ENCODE measurements around the gene EDN1.
A peak's percentile ranks its signal among the peaks of the same experiment; 100 is the strongest.

Gene EDN1

DNA sequence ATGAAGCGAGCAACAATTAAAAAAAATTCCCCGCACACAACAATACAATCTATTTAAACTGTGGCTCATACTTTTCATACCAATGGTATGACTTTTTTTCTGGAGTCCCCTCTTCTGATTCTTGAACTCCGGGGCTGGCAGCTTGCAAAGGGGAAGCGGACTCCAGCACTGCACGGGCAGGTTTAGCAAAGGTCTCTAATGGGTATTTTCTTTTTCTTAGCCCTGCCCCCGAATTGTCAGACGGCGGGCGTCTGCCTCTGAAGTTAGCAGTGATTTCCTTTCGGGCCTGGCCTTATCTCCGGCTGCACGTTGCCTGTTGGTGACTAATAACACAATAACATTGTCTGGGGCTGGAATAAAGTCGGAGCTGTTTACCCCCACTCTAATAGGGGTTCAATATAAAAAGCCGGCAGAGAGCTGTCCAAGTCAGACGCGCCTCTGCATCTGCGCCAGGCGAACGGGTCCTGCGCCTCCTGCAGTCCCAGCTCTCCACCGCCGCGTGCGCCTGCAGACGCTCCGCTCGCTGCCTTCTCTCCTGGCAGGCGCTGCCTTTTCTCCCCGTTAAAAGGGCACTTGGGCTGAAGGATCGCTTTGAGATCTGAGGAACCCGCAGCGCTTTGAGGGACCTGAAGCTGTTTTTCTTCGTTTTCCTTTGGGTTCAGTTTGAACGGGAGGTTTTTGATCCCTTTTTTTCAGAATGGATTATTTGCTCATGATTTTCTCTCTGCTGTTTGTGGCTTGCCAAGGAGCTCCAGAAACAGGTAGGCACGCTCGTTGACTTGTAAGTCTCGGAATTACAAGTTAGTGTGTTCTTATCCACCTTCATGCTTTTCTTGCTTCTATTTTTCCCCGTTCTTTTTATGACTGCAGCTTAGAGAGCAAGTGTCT, at the start of gene EDN1:
Gene EDN1, plus strand, starts transcription at position 429 of the 888 bp plus-strand sequence. Its CDS starts 269 bp downstream, at position 698.
- peak; percentile 56 for DNase-seq (ENCODE audit: low spot score)

DNA sequence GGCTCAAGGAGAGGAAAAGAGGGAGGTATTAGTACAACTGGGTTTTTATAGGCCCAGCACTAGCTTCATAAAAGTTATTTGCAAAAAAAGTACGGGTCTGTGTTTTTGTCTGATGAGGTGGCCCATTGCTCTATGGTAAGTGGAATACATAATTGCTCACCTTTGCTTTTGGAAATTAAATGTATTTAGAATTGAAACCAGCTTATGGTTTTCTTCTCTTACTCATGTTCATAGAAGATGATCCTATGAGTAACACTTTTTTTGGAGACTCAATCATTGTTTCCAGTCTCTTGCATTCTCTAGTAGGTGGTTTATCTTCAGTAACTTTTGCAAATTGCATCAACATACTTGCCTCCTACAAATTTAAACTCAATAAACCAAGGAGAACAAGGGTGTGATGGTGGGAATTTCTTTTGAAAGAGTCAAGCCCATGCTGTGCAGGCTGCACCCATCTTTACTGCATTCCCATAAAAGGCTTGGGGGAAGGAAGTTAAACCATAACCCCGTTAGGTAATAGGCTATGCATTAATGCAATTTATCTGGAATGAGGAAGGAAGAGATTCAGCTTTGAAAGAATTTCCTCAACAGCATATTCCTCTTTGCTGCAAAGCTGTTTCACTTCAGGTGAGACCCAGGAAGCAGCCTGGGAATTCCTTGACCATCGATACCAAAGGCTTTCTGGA, 48.5 kb upstream of the EDN1 start:
- DNase-seq (ENCODE audit: low spot score), result no peak

DNA sequence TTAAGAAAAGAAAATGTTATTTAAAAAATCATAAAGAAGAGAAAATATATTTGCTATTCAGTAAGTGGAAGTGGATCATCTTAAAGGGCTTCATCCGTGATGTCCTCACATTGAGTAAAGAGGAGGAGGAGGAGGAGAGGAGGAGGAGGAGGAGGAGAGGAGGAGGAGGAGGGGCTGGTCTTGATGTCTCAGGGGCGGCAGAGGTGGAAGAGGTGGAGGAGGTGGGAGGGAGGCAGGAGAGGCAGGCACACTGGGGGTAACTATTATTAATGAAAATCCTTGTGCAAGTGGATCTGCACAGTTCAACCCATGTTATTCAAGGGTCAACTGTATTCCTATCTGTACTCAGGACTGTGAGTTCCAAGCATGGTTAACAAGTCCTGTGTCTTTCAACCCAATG, 47.0 kb upstream of the EDN1 start:
- no peak for DNase-seq (ENCODE audit: low spot score)

DNA sequence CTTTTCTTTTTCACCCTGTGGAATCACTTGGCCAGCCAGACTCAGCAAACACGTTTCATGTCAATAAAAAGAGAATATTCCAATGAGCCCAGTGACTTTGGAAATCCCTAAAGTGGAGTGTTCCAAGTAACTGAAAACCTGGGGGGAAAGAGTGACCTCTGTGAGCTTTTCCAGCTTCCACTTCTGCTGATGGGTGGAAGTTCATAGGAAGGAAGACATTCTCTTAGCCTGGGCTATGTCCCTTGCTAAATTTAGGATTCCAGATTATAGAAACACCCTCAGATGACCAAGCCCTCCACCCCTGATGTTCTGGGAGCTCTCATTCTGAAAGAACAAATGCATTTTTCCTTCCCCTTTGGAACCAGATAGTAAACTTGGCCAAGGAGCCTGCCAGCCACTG, 44.8 kb upstream of the EDN1 start:
- DNase-seq (ENCODE audit: low spot score), result no peak

DNA sequence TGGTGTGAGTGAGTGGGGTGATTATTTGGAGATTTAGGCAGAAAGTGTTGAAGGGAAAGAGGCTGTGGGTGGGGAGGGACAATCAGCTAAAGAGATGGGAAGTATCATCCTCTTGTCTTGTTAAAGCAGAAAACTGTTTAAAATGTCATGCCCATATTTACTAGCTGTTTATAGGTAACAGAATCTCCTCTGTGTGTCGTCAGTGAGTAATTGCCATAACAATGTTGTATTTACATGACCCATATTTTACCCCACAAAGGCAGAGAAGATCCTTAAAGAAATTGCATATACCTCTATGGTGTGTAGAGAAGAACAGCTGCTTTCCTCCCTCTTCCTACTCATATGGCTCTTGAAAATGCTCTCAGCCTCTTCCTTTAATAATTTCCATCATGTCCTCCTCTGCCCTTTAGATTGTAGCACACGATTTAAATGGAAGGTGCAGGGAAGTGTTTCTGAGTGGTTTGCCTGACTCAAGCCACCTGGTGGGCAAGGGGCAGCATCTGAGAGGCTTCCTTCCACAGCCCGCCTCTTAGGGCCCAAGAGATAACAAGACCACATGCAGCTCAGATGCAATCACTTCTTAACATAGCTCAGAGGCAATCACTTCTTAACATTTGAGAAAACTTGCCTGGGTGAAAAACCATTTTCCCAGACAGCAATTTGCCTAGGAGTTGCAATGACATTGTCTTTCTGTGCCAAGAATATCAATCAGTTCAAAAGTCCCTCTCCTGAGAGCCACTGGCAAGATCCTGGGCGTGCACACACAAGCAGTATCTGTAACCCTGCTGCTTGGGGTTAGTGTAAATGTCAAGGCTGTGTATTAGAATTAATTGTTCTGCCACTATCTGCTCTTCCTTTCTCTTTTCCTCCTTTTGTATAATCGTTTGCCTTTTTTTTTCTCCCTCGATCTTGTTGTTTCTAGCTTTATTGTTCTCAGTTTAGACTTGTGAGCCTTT, 44.1 kb upstream of the EDN1 start:
- no peak for DNase-seq (ENCODE audit: low spot score)

DNA sequence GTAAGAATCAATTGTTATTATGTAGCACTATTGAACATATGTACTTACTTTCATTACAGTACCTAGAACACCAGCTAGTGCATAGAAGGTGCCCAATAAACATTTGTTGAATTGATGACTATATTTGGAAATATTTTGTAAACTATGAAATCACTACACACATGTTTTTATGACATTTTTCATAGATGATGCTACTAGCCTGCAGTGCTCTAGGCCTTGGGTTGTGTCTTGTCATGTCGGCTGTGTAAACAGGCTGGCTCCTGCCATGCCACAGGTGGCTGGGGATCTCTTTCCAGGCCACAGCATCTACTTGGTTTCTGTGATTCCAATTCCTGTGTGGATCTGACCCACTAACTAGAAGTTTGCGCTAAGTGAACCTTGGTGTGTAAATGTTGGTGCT, 43.3 kb upstream of the EDN1 start:
- DNase-seq (ENCODE audit: low spot score), result no peak

DNA sequence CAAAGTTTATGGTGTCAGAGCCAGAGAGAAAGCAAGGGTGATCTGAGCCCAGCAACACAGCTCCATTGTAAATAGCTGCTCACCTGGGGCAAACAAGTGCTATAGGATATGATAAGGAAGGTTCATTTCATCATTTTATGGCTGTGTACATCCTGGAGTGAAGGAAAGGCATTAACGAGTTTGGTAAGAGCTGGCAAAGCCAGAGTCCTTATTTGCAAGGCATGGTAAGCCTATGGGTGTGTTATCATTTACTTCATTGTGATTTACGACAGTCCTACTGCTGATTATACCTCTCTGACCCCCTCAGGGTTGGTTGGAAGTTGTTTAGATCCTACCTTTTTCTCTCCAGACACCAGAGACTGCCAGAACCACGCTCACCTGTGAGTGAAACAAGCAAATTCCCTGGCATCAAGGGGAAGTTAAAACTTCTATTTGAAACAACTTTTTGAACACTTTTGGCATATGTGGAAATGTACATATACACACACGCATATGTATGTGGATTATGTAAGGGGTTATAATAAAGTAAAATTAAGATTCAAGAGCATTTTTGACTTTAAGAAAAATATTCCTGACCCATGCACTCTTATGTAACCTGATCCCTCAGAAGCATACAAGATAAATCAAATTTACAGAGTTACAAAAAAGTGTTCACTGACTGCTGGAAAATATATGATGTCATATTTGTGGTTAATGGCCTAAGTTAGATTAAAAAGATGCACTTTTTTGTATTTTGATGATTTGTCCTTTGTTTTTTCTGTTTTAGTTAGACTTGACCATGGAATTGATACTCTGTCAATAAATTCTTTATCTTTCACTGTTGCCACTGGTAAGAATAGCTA, 40.4 kb upstream of the EDN1 start:
- no peak for DNase-seq (ENCODE audit: low spot score)

DNA sequence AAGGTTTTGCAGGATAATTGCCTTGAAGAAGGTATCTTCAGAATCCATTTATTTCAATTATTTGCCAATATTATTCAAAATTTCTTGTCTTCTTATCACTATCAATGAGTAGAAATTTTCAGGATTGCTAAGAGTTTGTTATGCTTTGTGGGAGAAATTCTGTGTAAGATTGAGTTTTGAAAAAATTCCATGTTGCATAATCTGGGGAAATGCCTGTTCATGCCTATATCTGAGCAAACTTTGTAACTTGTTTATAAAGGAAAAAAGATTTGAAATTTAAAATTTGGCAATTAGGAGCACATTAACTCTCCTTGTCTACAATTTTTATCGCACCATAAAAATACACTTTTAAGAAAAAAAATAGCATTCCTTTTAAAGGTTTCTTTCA, 39.8 kb upstream of the EDN1 start:
- DNase-seq (ENCODE audit: low spot score), result no peak

DNA sequence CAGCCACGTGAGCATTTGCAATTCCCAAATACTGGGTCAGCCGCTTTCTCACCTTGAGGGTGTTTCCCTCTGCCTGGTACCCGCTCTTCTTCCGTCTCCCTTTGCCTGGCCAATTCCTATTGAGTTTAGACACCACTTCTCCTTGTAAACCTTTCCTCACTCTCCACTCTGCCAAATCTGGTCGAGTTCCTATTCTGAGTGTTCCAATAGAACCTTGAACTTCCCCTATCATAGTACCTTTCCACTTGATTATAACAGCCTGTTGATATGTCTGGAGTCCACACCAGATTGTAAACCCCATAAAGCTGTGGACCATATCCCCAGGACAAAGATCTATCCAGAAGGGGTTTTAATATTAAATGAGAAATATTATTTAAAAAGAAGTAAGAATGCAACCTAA, 36.0 kb upstream of the EDN1 start:
- no peak for DNase-seq (ENCODE audit: low spot score)

DNA sequence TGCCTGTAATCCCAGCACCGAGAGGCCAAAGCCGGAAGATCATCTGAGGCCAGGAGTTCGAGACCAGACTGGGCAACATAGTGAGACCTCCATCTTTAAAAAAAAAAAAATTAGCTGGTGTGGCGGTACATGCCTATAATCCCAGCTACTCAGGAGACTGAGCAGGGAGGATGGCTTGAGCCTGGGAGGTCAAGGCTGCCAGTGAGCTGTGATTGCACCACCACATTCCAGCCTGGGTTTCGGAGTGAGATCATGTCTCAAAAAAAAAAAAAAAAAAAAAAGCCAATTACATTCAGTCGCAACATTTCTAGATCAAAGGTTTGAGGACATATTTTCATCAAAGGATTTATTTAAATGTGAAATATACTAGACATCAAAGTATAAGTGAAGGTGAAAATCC, 32.0 kb upstream of the EDN1 start:
- DNase-seq (ENCODE audit: low spot score), result no peak

DNA sequence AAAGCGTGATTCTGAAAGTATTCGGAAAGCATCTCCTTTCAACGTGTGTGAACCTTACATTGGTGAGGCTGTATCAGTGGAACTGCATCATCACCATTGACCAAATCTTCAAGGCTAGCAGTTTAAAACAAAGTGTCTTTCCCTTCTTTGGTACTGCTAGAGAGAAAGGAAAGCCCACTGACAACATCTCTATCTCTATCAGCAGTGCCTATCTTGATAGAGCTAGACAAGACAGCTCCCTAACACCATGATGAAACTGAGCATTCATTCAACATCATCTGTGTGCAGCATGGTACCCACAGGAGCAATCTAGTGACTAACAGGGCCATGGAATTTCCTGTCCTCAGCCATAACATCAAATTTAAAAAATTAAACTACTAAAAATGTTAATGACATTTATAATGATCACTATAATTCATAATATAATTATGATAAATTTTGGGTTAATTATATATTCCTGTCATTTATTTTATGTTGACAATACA, 31.5 kb upstream of the EDN1 start:
- no peak for DNase-seq (ENCODE audit: low spot score)

DNA sequence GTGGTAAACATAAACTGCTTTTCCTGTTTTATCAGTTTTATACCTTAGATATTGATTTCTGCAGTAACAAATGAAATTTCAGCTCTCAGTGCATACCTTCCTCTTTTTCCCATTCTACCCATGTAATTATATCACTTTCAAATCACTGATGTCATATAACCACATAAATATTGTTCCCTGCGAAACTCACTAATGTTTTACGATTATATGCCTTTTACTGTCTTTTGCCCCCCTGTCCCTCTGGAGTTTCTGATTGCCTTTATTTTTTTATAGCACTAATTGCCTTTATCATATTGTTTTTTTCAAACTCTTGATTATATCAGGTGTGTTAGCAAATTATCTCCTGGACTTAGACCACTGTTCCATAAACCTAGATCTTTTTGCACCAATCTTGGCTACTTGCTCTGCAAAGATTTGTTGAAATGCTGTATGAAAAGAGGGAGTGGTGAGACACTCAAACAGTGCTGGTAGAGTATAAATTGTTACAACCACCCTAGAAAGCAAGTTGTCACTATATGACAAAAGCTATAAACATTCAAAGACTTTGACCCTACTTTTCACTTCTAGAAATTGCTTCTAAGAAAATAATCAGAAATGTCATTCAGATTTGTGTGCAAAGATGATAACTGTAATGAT, 29.6 kb upstream of the EDN1 start:
- no peak for DNase-seq (ENCODE audit: low spot score)

DNA sequence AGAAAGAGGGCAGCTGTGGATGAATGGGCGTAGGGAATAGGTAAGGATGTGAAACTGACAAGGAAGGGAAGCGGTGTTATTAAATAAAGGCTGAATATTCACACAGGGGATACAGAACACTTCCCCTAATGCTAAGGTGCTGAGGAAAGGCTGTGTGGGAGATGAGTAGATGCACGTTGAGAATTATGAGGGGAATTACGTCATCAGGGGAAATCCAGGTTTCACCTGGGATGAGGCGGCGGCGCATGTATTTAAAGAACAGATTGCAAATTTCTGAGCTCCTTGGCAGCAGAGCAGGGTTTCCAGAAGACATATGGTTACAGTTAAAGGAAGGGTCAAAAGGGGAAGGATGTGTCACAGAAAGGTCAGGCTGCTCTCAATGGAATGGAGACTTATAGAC, 28.7 kb upstream of the EDN1 start:
- DNase-seq (ENCODE audit: low spot score), result no peak

DNA sequence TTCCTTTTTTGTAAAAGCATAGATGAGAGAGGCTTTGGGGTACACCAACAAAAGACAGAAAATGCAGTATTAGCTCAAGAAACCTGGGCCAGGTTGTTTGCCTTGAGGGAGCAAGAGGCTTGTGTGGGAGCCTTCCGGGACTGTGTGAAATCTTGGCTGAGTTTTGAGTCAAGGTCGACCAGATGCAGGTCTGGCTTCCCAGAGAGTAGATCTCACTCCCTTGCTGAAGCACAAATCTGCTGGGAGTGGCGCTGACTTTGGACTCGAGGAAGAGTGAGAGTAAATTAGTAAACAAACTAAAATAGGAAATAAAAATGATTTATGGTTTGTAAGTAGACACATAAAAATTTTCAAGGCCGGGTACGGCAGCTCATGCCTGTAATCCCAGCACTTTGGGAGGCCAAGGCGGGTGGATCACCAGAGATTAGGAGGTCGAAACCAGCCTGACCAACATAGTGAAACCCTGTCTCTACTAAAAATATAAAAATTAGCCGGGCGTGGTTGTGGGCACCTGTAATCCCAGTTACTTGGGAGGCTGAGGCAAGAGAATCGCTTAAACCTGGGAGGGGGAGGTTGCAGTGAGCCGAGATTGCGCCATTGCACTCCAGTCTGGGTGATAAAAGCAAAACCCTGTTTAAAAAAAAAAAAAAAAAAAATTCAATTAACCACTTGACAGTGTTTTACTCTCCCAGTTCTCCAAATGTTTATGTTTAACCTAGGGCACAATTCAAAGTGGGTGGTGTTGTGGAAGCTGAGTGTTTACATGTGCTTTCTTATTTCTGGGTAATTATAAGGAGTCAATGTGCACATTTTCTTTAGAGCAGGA, 27.7 kb upstream of the EDN1 start:
- no peak for DNase-seq (ENCODE audit: low spot score)

DNA sequence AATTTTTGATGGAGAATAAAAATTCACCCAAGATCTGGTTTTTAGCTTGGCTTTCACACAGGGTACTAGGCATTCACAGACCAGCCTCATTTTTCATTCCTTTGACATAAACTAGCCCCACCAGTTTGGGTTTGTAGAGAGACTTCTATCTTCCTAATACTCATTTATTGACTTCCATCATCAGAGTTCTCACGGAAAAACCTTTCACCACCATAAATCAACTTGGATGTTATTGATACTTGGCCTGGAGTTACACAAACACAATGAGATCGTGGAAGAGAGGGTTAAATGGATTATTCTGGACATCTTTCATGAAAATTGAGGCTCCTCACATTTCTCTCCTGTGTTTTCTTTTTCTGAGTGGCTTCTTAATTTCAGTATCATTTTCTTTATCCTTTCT, 26.8 kb upstream of the EDN1 start:
- no peak for DNase-seq (ENCODE audit: low spot score)

DNA sequence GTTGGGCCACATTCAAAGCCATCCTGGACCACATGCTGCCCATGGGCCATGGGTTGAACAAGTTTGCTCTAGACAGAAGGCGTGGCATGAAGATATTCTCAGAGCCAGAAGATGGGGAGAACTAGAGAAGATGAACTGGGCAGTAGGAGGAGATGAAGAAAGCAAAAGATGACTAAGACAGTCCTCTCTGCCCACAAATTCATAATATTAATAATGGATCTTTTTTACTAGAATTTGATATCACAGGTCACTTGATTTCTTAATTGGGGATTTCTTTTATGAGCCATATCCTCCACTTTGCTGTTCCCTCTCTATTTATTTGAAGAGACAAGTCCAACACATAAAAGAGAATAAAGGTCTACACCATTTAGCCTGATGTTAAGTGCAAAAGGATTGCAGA, 25.5 kb upstream of the EDN1 start:
- no peak for DNase-seq (ENCODE audit: low spot score)

DNA sequence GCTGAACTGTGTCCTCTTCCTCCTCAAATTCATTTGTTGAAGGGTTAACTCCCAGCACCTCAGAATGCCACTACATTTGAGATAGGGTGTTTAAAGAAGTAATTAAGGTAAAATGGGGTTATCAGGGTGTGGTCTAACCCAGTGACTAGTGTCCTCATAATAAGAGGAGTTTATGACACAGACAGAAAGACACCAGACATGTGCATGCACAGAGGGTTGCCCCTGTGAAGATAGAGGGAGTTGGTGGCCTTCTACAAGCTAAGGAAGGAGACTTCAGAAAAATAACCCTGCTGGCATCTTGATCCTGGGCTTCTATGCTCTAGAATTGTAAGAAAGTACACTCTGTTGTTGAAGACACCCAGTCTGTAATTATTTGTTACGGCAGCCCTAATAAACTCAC, 24.9 kb upstream of the EDN1 start:
- no peak for DNase-seq (ENCODE audit: low spot score)

DNA sequence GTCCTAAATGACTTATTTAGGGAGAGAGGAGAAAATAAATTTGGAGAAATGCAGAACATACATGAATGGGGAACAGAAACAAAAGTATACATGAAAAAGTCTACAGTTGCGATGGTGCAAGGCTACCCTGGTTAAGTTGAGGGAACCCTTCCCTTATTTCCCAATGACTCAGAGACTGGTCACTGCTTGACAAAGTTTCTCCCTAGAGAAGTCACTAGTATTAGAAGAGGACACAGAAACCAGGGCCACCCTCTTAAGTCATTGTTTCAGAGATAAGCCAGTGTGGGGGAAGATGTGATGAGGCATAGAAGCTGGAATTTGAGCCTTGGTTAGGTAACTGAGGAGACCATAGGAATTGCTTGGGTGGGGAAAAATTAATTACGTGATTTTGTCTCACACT, 24.4 kb upstream of the EDN1 start:
- DNase-seq (ENCODE audit: low spot score), result no peak

DNA sequence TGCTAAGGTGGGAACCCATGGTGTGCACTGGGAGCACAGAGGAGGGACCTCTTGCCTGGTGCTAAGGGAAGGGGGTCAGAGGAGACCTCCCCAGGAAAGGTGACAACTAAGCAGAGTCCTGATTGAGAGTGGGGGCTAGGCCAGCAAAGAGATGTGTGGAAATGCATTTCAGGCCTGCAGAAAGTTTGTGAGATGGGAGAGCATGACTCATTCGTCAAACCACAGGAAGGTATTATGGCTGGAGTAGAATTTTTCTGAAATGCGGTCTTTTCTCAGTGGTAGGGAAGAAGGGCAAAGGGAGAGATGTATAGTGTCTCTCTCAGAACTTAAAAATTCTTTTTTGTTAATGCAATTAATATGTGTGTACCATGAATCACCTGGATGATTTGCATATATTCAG, 23.6 kb upstream of the EDN1 start:
- DNase-seq (ENCODE audit: low spot score), result no peak

DNA sequence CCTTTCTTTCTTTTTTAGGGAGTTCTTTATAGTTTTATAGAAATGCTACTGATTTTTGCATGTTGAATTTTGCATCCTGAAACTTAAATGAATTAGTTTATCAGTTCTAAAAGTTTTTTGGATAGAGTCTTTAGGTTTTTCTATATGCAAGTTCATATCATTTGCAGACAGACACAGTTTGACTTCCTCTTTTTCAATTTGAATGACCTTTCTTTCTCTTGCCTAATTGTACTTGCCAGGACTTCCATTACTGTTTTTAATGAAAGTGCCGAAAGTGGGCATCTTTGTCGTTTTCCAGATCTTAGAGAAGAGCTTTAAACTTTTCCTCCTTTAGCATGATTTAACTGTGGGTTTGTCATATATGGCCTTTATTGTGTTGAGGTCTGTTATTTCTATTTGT, 21.1 kb upstream of the EDN1 start:
- no peak for DNase-seq (ENCODE audit: low spot score)
